H1 (cell line): ENCODE measurements around the gene PRKAR2B. TPM values are rescaled to one million over a fixed set of nuclear protein-coding genes. Genes with fewer than 3 reads are reported as not detected.

ENCODE experiments used
- CTCF ChIA-PET: fragments of 300-600 bp; sonication (Branson Sonifier 250); formaldehyde crosslinking; loops from one replicate; lab custom pipeline; 2021; ENCODE audit not compliant: partially characterized antibody; lab: Charles Lee
- POLR2A ChIA-PET: fragments of 300-600 bp; sonication (Branson Sonifier 250); formaldehyde crosslinking; loops from one replicate; lab custom pipeline; 2021; ENCODE audit warnings: inconsistent platforms; ENCODE audit not compliant: partially characterized antibody; lab: Charles Lee
- DNase-seq, 2 experiments: peaks; one replicate each; pipeline versions ENCODE4 v3.0.0 to v3.0.0-alpha.2; 2010 to 2022; ENCODE audit warnings: low spot score in 2 of 2, low read depth in 1 of 2, mixed read lengths in 1 of 2
- FAIRE-seq: peaks from 2 replicates; lab custom pipeline; 2011; peaks lifted over from hg19 to GRCh38; lab: Jason Lieb, UNC
- H2AFZ ChIP-seq: 2 replicates; pipeline ENCODE4 v1.8.1; 2012; ENCODE audit warnings: low read length, inconsistent platforms
- H2AK5ac ChIP-seq: 2 replicates; pipeline ENCODE4 v1.6.1; 2013; ENCODE audit warnings: low read depth, low read length
- H2BK120ac ChIP-seq: replicated peaks from 2 replicates; pipeline ENCODE3; 2013; ENCODE audit warnings: low read depth, low read length, inconsistent platforms
- H2BK12ac ChIP-seq: 2 replicates; pipeline ENCODE4 v1.6.1; 2013; ENCODE audit warnings: low read depth, low read length
- H2BK15ac ChIP-seq: 2 replicates; pipeline ENCODE4 v1.6.1; 2013; ENCODE audit warnings: low read length
- H2BK20ac ChIP-seq: 2 replicates; pipeline ENCODE4 v1.6.1; 2013; ENCODE audit warnings: low read length
- H2BK5ac ChIP-seq: 2 replicates; pipeline ENCODE4 v1.6.1; 2013; ENCODE audit warnings: low read depth, low read length
- H3K14ac ChIP-seq: 2 replicates; pipeline ENCODE4 v1.6.1; 2013; ENCODE audit warnings: inconsistent platforms; ENCODE audit not compliant: insufficient read length
- H3K18ac ChIP-seq: 2 replicates; pipeline ENCODE4 v1.6.1; 2013; ENCODE audit warnings: low read length; ENCODE audit errors: extremely low read depth
- H3K23ac ChIP-seq: 2 replicates; pipeline ENCODE4 v1.6.1; 2013; ENCODE audit warnings: inconsistent platforms; ENCODE audit not compliant: insufficient read length
- H3K23me2 ChIP-seq: 2 replicates; pipeline ENCODE4 v1.6.1; 2013; ENCODE audit warnings: low read depth, low read length
- H3K27ac ChIP-seq: 2 replicates; pipeline ENCODE4 v1.6.1; 2011; ENCODE audit warnings: low read depth, low read length, inconsistent platforms
- H3K27me3 ChIP-seq, 4 experiments: replicated peaks in 1 of 4; 1 replicate in 1 of 4; 2 replicates in 3 of 4; pipeline versions ENCODE4 v1.6.1 to v1.8.1; 2011 to 2013; ENCODE audit warnings: low read length in 3 of 4, mild to moderate bottlenecking in 3 of 4, inconsistent platforms in 2 of 4, mixed read lengths in 2 of 4, moderate library complexity in 1 of 4; ENCODE audit not compliant: control insufficient read depth in 3 of 4, insufficient read depth in 3 of 4; ENCODE audit errors: extremely low read depth in 1 of 4
- H3K36me3 ChIP-seq, 4 experiments: 2 replicates each; pipeline versions ENCODE4 v1.6.1 to v1.8.1; 2011 to 2013; ENCODE audit warnings: mild to moderate bottlenecking in 4 of 4, low read length in 3 of 4, moderate library complexity in 2 of 4, control low read depth in 1 of 4, inconsistent platforms in 1 of 4; ENCODE audit not compliant: insufficient read depth in 4 of 4, control insufficient read depth in 2 of 4
- H3K4ac ChIP-seq: replicated peaks from 2 replicates; pipeline ENCODE3; 2013; ENCODE audit warnings: low read length, low read depth, mixed read lengths, inconsistent platforms; ENCODE audit not compliant: insufficient read length
- H3K4me1 ChIP-seq, 4 experiments: replicated peaks in 1 of 4; 1 replicate in 1 of 4; 2 replicates in 3 of 4; pipeline versions ENCODE4 v1.6.1 to v1.8.1; 2011 to 2013; ENCODE audit warnings: low read length in 3 of 4, inconsistent platforms in 2 of 4, mixed read lengths in 1 of 4; ENCODE audit not compliant: insufficient read depth in 4 of 4, control insufficient read depth in 3 of 4
- H3K4me2 ChIP-seq, 2 experiments: 2 replicates each; pipeline versions ENCODE4 v1.6.1 to v1.8.1; 2011 to 2013; ENCODE audit warnings: low read depth in 2 of 2, low read length in 2 of 2, control low read depth in 1 of 2, inconsistent platforms in 1 of 2, mild to moderate bottlenecking in 1 of 2; ENCODE audit not compliant: insufficient read depth in 1 of 2
- H3K4me3 ChIP-seq, 4 experiments: fragments of 200-600, 300-600 bp in 1 of 4; sonication (generic), shearing (Covaris generic), sonication (Bioruptor Twin) in 1 of 4; 2 replicates each; pipeline versions ENCODE4 v1.5.1 to v1.8.1; 2011 to 2016; ENCODE audit warnings: low read length in 4 of 4, low read depth in 3 of 4, control low read depth in 2 of 4, inconsistent platforms in 2 of 4, mild to moderate bottlenecking in 2 of 4, mixed read lengths in 1 of 4, moderate library complexity in 1 of 4; ENCODE audit not compliant: insufficient read depth in 2 of 4; ENCODE audit errors: extremely low read depth in 1 of 4
- H3K56ac ChIP-seq: replicated peaks from 2 replicates; pipeline ENCODE3; 2013; ENCODE audit warnings: low read depth, mild to moderate bottlenecking, mixed read lengths, low read length, inconsistent platforms; ENCODE audit not compliant: insufficient read length
- H3K79me1 ChIP-seq: 2 replicates; pipeline ENCODE4 v1.6.1; 2013; ENCODE audit warnings: low read depth, low read length, control low read depth
- H3K79me2 ChIP-seq, 2 experiments: 2 replicates each; pipeline versions ENCODE4 v1.6.1 to v1.8.1; 2012 to 2013; ENCODE audit warnings: low read length in 2 of 2, mild to moderate bottlenecking in 2 of 2, inconsistent platforms in 1 of 2; ENCODE audit not compliant: insufficient read depth in 2 of 2, control insufficient read depth in 1 of 2
- H3K9ac ChIP-seq, 4 experiments: replicated peaks in 1 of 4; 1 replicate in 1 of 4; 2 replicates in 3 of 4; pipeline versions ENCODE4 v1.6.1 to v1.8.1; 2011 to 2013; ENCODE audit warnings: low read depth in 3 of 4, low read length in 3 of 4, control low read depth in 2 of 4, mild to moderate bottlenecking in 2 of 4, moderate library complexity in 2 of 4, inconsistent platforms in 1 of 4; ENCODE audit errors: extremely low read depth in 1 of 4
- H3K9me3 ChIP-seq, 2 experiments: 2 replicates each; pipeline versions ENCODE4 v1.6.1 to v1.8.1; 2012 to 2013; ENCODE audit warnings: mild to moderate bottlenecking in 2 of 2, moderate library complexity in 2 of 2, control low read depth in 1 of 2, inconsistent platforms in 1 of 2, low read depth in 1 of 2, low read length in 1 of 2, mixed read lengths in 1 of 2; ENCODE audit not compliant: insufficient read depth in 2 of 2
- H4K20me1 ChIP-seq, 2 experiments: replicated peaks in 1 of 2; 2 replicates each; pipeline versions ENCODE3 to v1.8.1; 2011 to 2013; ENCODE audit warnings: inconsistent platforms in 2 of 2, low read length in 2 of 2, mild to moderate bottlenecking in 1 of 2; ENCODE audit not compliant: insufficient read depth in 2 of 2, control insufficient read depth in 1 of 2
- H4K5ac ChIP-seq: 2 replicates; pipeline ENCODE4 v1.6.1; 2013; ENCODE audit warnings: low read length, low read depth, mixed read lengths, inconsistent platforms; ENCODE audit not compliant: insufficient read length
- H4K8ac ChIP-seq: 2 replicates; pipeline ENCODE4 v1.8.0; 2013; ENCODE audit warnings: mild to moderate bottlenecking, moderate library complexity, low read length, inconsistent platforms; ENCODE audit not compliant: insufficient read depth; ENCODE audit errors: extremely low read depth
- H4K91ac ChIP-seq: replicated peaks from 2 replicates; pipeline ENCODE3; 2013; ENCODE audit warnings: low read length, mixed read lengths, inconsistent platforms; ENCODE audit not compliant: insufficient read length
- BRCA1 ChIP-seq: IDR thresholded peaks from 2 replicates; pipeline ENCODE4 v1.6.1; 2012; ENCODE audit warnings: low read depth, low read length, improper control_type of control experiment
- CHD2 ChIP-seq: IDR thresholded peaks from 2 replicates; pipeline ENCODE4 v1.6.1; 2012; ENCODE audit warnings: low read length, improper control_type of control experiment
- HDAC2 ChIP-seq, 2 experiments: fragments of 300-600 bp in 1 of 2; sonication (generic) in 1 of 2; IDR thresholded peaks; 2 replicates each; pipeline ENCODE4 v1.6.1; 2011 to 2012; ENCODE audit warnings: low read depth in 2 of 2, low read length in 2 of 2, mild to moderate bottlenecking in 2 of 2, moderate library complexity in 2 of 2, borderline replicate concordance in 1 of 2, inconsistent platforms in 1 of 2
- KDM1A ChIP-seq: fragments of 200-600, 300-600 bp; sonication (generic); IDR thresholded peaks from 2 replicates; pipeline ENCODE4 v1.7.1; 2016; ENCODE audit warnings: mild to moderate bottlenecking, low read length, borderline replicate concordance
- KDM5A ChIP-seq: fragments of 200-600 bp; IDR thresholded peaks from 2 replicates; pipeline ENCODE4 v1.7.1; 2012; ENCODE audit warnings: mild to moderate bottlenecking, low read length, inconsistent platforms, mixed read lengths
- MAFK ChIP-seq: IDR thresholded peaks from 2 replicates; pipeline ENCODE4 v1.6.1; 2012; ENCODE audit warnings: low read depth, mild to moderate bottlenecking, improper control_type of control experiment, low read length
- PHF8 ChIP-seq: fragments of 200-600 bp; sonication (generic); conservative IDR thresholded peaks from 2 replicates; pipeline ENCODE4 v1.7.1; 2012; ENCODE audit warnings: low read depth, mild to moderate bottlenecking, inconsistent platforms, low read length, moderate library complexity
- RFX5 ChIP-seq: IDR thresholded peaks from 2 replicates; pipeline ENCODE4 v1.6.1; 2011; ENCODE audit warnings: low read depth, low read length, improper control_type of control experiment, borderline replicate concordance
- SIN3A ChIP-seq, 2 experiments: IDR thresholded peaks in 1 of 2; conservative IDR thresholded peaks in 1 of 2; 2 replicates each; pipeline ENCODE4 v1.6.1; 2011 to 2012; ENCODE audit warnings: low read length in 2 of 2, improper control_type of control experiment in 1 of 2, low read depth in 1 of 2, mild to moderate bottlenecking in 1 of 2
- SIRT6 ChIP-seq: IDR thresholded peaks from one replicate; pipeline ENCODE4 v1.7.1; 2012; ENCODE audit warnings: low read length, inconsistent platforms
- SP1 ChIP-seq: IDR thresholded peaks from 2 replicates; pipeline ENCODE4 v1.6.1; 2011; ENCODE audit warnings: low read depth, low read length
- WGBS, 2 experiments: shearing (Covaris generic) in 1 of 2; methylation state at CpG; one replicate each; pipeline versions ENCODE4 v1.1.6 to v1.1.7; 2013 to 2015; ENCODE audit warnings: low lambda C conversion rate in 2 of 2, mixed read lengths in 2 of 2, inconsistent platforms in 1 of 2, low coverage in 1 of 2, missing lambda C conversion rate in 1 of 2; ENCODE audit not compliant: insufficient replicate concordance in 2 of 2, insufficient coverage in 1 of 2, insufficient read length in 1 of 2; ENCODE audit errors: extremely low coverage in 1 of 2, missing lambda C conversion rate in 1 of 2; 5-methylcytosine and 5-hydroxymethylcytosine counted together
- polyA plus RNA-seq, 7 experiments: library from polyadenylated mRNA; depleted of rRNA in 3 of 7; stranded (reverse) in 5 of 7; unstranded in 2 of 7; fragments of >200 nt in 5 of 7; fragments of 200-250 nt in 2 of 7; gene quantifications; 1 replicate in 5 of 7; 2 replicates in 1 of 7; 4 replicates in 1 of 7; pipeline versions ENCODE4 v1.2.1 to v1.2.3, GENCODE V29; 2011 to 2013; ENCODE audit warnings: missing spikeins in 2 of 7, mixed read lengths in 2 of 7
- total RNA-seq: library from RNA; stranded (reverse); fragmentation: NEBNext Ultra II Directional; extraction: Animal tissue kit (Norgen Biotek cat#: 25700); gene quantifications from 2 replicates; pipeline ENCODE4 v1.2.1, GENCODE V29; 2021
- TF ChIP-seq, protein P1 (sequence below): IDR thresholded peaks from 2 replicates; pipeline ENCODE4 v1.6.1; 2012; ENCODE audit warnings: inconsistent platforms

Gene PRKAR2B
- total and polyA plus RNA-seq, 2 of the 8 experiments (the other 6 are each of a cell fraction or from before 2014, with no cell fraction given): 10.4 to 37.0 TPM

GRCh38 chr7:107190090-107190489 lies 145.6 kb downstream of the PRKAR2B start:
- no peak for FAIRE-seq
- no peak for DNase-seq
- Histone ChIP-seq H3K14ac (no peak overlapping the region), H3K27ac (no peak overlapping the region), H4K20me1 (peaks cover 0 to 1% of the 10 kb centered on the region in 2 experiments), H3K18ac (no peak overlapping the region), H4K5ac (no peak overlapping the region), H2AK5ac (no peak overlapping the region), H2BK120ac (no peak overlapping the region), H3K9me3 (no peaks in the 10 kb centered on the region), H3K4me3 (no peak overlapping the region), H4K91ac (no peak overlapping the region), H2BK20ac (no peak overlapping the region), H3K79me2 (no peaks in the 10 kb centered on the region), H3K56ac (no peak overlapping the region), H3K4me1 (no peaks in the 10 kb centered on the region), H3K79me1 (no peaks in the 10 kb centered on the region), H3K27me3 (no peaks in the 10 kb centered on the region), H3K23ac (no peak overlapping the region), H3K4me2 (no peak overlapping the region), H4K8ac (no peak overlapping the region), H3K23me2 (no peaks in the 10 kb centered on the region), H2BK5ac (no peak overlapping the region), H2BK15ac (no peak overlapping the region), H2AFZ (no peak overlapping the region), H3K9ac (no peak overlapping the region), H2BK12ac (no peak overlapping the region), H3K4ac (no peak overlapping the region), H3K36me3 (peaks cover 2 to 51% (median 23%) of the 10 kb centered on the region in 4 experiments; a peak in 5 of 8 replicates)
- no peak for TF ChIP-seq KDM5A
- TF ChIP-seq, protein P1, sequence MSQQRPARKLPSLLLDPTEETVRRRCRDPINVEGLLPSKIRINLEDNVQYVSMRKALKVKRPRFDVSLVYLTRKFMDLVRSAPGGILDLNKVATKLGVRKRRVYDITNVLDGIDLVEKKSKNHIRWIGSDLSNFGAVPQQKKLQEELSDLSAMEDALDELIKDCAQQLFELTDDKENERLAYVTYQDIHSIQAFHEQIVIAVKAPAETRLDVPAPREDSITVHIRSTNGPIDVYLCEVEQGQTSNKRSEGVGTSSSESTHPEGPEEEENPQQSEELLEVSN: no peak
- no peak for TF ChIP-seq SIRT6
- no peak for TF ChIP-seq BRCA1
- no peak for TF ChIP-seq MAFK
- no peak for TF ChIP-seq SP1
- TF ChIP-seq RFX5: no peak
- no peak for TF ChIP-seq KDM1A
- no peak for TF ChIP-seq CHD2
- TF ChIP-seq HDAC2 (IDR thresholded peaks at IDR 0.05; ENCODE audit: borderline replicate concordance in 1 of 2, low read depth in 2 of 2, low read length in 2 of 2): no peak
- TF ChIP-seq PHF8: no peak
- TF ChIP-seq SIN3A (conservative IDR thresholded peaks at IDR 0.05 in 1 of 2, IDR thresholded peaks at IDR 0.05 in 1 of 2; ENCODE audit: low read depth in 1 of 2, low read length in 2 of 2): no peak
- ChIA-PET CTCF (interaction anchor here (0.5 to 1.4 kb wide), 3 partner anchors 12 to 684 kb away, joined by 3 to 4 read pairs (median 3); no protein-coding TSS in a partner anchor), POLR2A (no interaction called here)
- 93% methylated on average over 2 of the region's 2 CpGs; no CpG with 5 or more reads in 1 of the 2 experiments for WGBS, 2 experiments
